Measurements from ENCODE around the gene CBX5. TPM values are rescaled to one million over a fixed set of nuclear protein-coding genes. Genes with fewer than 3 reads are reported as not detected.

Gene CBX5
- total and polyA plus RNA-seq, 9 donors = 14.3 to 119 (median 94.1) TPM

DNA sequence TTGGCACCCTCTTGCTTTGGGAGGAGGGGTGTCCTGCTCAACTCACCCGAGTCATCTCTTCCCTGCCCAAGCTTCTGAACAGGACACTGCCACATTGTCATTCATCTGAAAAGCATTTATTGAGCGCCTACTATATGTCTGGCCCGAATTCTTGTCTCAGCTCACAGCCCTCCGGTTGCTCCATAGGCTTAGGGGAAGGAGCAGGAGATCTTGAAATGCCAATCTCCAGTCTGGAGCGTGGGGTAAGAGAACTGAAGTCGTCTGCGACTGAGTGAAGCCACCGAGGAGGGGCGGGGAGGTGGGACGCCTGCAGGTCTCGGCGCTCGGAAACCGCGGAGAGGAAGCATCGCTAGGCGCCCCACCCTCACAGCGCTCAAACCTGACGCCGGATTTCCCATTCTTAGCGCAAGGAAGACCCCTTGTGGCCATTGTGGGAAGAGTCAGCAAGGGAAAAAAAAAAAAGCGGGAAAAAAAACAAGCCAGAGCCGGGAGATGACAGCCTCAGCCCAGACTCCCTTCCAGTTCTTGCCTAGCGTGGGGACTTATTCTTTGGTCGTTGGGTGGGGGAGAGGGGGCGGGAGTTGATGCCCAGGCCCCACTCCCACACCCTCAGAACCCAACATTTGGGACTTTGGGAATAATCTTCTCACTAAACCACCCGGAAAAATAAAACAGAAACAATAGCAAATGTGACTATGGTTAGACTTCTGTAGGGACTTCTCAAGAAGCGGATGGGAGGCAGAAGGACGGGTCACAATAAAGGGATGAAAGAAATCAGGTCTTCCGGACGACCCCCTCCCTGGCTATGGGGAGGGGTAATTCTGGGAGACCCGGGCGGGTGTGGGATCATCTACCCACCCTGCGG, 62.9 kb downstream of the CBX5 start:
- peak overlapping the region; percentile 20 for H3K4me3 ChIP-seq
- no peak overlapping the region for H3K27ac ChIP-seq
- no peaks in the 10 kb centered on the region for H3K27me3 ChIP-seq
- TF ChIP-seq POLR2A (IDR thresholded peaks at IDR 0.05) (no peak), EP300 (IDR thresholded peaks at IDR 0.05) (no peak)
- TF ChIP-seq, protein P1, sequence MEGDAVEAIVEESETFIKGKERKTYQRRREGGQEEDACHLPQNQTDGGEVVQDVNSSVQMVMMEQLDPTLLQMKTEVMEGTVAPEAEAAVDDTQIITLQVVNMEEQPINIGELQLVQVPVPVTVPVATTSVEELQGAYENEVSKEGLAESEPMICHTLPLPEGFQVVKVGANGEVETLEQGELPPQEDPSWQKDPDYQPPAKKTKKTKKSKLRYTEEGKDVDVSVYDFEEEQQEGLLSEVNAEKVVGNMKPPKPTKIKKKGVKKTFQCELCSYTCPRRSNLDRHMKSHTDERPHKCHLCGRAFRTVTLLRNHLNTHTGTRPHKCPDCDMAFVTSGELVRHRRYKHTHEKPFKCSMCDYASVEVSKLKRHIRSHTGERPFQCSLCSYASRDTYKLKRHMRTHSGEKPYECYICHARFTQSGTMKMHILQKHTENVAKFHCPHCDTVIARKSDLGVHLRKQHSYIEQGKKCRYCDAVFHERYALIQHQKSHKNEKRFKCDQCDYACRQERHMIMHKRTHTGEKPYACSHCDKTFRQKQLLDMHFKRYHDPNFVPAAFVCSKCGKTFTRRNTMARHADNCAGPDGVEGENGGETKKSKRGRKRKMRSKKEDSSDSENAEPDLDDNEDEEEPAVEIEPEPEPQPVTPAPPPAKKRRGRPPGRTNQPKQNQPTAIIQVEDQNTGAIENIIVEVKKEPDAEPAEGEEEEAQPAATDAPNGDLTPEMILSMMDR (IDR thresholded peaks at IDR 0.05) = peak; percentile 53 to 82 (median 61)
- 1 to 2% (median 1%) methylated on average over 34 of the region's 34 CpGs for WGBS, 3 donors
- no peaks in the 10 kb centered on the region for H3K9me3 ChIP-seq
- intact Hi-C loops (cut with DNase I) = loop anchor here in 3 of 4 donors (2.0 to 10.0 kb wide), 3 partner anchors 145 to 512 kb away; partner anchors contain the start of gene GPR84 (in 2 of the 3)
- no peaks in the 10 kb centered on the region for H3K36me3 ChIP-seq
- peak; percentile 68 to 77 (median 76) for DNase-seq
- H3K4me1 ChIP-seq (ENCODE audit: insufficient read depth) = peaks cover 4% of the 10 kb centered on the region

DNA sequence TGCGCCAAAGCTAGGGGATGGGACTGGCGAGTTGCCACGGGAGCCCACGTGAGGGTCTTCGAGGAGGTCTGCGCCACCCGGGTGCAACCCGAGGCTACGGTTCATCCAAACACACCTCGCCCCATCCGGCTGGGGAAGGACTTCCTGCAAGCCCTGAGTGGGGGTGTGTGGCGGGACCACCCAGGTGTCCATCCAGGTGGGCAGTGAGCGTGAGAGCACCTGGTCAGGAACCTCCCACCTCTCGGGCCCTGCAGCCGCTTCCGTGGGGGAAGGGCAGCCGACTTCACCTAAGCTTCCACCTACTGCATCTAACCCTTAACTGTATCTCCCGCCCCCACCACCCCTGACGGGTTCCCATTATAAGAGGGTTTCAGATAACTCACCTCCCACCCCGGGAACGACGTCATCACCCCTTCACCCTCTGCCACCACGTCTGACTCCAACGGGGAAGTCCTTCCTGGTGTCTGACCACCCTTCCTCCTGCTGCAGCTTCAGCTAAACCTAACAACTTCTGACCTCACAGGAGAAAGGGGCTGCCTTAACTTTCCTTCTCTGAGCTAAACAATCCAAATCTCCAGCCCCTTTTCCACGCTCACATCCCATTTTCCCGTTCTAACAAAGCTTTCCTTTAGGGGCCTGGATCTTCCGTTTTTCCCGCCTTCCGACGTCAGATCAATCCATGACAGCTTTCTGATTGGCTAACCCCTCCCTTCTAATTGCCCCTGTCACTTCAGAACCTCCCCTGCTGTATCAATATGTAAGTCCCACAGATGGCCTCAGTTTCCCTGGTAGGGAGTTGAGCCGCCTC, 63.7 kb downstream of the CBX5 start:
- Histone ChIP-seq H3K4me3 (no peak overlapping the region), H3K9me3 (no peaks in the 10 kb centered on the region), H3K27me3 (no peaks in the 10 kb centered on the region), H3K4me1 (ENCODE audit: insufficient read depth) (peaks cover 4% of the 10 kb centered on the region), H3K36me3 (no peaks in the 10 kb centered on the region), H3K27ac (no peak overlapping the region)
- intact Hi-C loops (cut with DNase I) = loop anchor here in 3 of 4 donors (2.0 to 10.0 kb wide), 3 partner anchors 146 to 511 kb away; partner anchors contain the start of gene GPR84 (in 2 of the 3)
- TF ChIP-seq POLR2A (IDR thresholded peaks at IDR 0.05) (no peak), EP300 (IDR thresholded peaks at IDR 0.05) (no peak)
- TF ChIP-seq, protein P1 (IDR thresholded peaks at IDR 0.05) = no peak
- WGBS, 3 donors = 9 to 12% (median 10%) methylated on average over 31 of the region's 31 CpGs
- DNase-seq = peak; percentile 38 to 68 (median 57)

DNA sequence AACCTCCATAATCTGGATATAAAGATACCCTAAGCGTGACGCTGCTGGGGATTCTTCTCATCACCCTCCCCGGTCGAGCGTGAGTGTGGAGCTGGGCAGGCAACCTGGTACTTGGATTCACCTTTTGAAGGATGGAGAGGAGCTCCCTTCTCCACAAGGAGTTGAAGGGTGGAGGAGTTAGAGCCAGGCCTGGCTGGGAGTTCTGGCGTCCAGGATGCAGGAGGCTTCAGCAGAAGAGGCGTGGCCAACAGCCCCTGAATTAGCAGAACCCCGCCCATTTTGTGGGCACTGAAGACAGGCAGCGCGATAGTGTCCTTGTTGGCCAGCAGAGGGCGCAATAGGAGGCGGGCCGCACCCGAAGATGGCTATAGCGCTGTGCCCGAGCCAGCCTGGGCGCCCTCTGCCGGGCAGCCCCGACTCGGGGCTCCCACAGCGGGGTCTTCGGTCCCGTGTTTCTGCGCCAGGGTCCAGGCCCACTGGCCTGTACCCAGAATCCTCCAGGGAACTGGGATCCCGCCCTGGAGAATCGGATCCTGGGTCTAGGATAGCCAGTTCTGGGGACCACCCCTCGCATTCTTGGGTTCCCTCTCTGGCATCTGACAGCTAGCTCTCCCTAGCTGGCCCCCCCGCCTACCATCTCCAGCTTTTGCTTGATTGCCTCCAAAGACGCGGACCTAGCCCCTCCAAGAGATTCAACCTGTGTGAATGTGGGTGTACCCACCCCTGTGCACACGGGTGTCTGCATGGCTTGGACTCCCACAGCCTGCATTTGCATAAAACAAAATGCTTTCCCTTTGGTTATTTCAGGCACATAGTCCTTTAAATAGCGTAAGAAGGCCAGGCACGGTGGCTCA, 65.1 kb downstream of the CBX5 start:
- peak; percentile 83 to 90 (median 86) for DNase-seq
- WGBS, 3 donors = 16 to 26% (median 25%) methylated on average over 29 to 33 of the region's 33 CpGs
- intact Hi-C loops (cut with DNase I) = loop anchor here in 2 of 4 donors (5.0 to 10.0 kb wide), 3 partner anchors 148 to 510 kb away; partner anchors contain the start of genes GPR84 (in 2 of the 2) and HOXC10 (in 1 of the 2)
- Histone ChIP-seq H3K4me3 (no peak overlapping the region), H3K27ac (no peak overlapping the region), H3K9me3 (no peaks in the 10 kb centered on the region), H3K36me3 (no peaks in the 10 kb centered on the region), H3K27me3 (no peaks in the 10 kb centered on the region), H3K4me1 (ENCODE audit: insufficient read depth) (peaks cover 4% of the 10 kb centered on the region)
- TF ChIP-seq, protein P1 (IDR thresholded peaks at IDR 0.05) = peak; percentile 76 to 89 (median 86)
- TF ChIP-seq EP300 (IDR thresholded peaks at IDR 0.05) = no peak

Data from ovary (tissue), 9 donors.